GM12878 (cell line): ENCODE data around the gene MSH2. TPM values are rescaled to one million over a fixed set of nuclear protein-coding genes. Genes with fewer than 3 reads are reported as not detected.

ENCODE experiments used
- ATAC-seq: fragments of 200-7000 bp; cut with Tn5 transposase; 3 replicates; pipeline ENCODE4 v1.9.1; 2020; ENCODE audit warnings: mild to moderate bottlenecking, moderate library complexity
- BruUV-seq: library from RNA; stranded (reverse); fragments of 400-500 nt; replicated peaks from 2 replicates; lab custom pipeline; 2021; lab: Mats Ljungman, UMichigan
- CTCF ChIA-PET: fragments of 300-600 bp; sonication (Branson Sonifier 250); formaldehyde crosslinking; extraction: SDS; loops from one replicate; lab custom pipeline; 2021; ENCODE audit warnings: inconsistent platforms; lab: Yijun Ruan, JAX
- POLR2A ChIA-PET: fragments of 350-600 bp; formaldehyde crosslinking; extraction: SDS; loops from one replicate; lab custom pipeline; 2021; ENCODE audit warnings: inconsistent platforms; lab: Charles Lee
- RAD21 ChIA-PET: fragments of 300-600 bp; sonication (Branson Sonifier 250); formaldehyde crosslinking; loops from one replicate; lab custom pipeline; 2023; ENCODE audit warnings: antibody characterized with exemption; ENCODE audit not compliant: unreplicated experiment; lab: Charles Lee
- SMC1A ChIA-PET: fragments of 300-600 bp; sonication (Branson Sonifier 250); formaldehyde crosslinking; loops from one replicate; lab custom pipeline; 2023; ENCODE audit not compliant: unreplicated experiment, uncharacterized antibody; lab: Charles Lee
- DNase-seq: peaks from one replicate; pipeline ENCODE4 v3.0.0-alpha.2; 2011; ENCODE audit warnings: low read depth, low spot score
- FAIRE-seq: peaks from 3 replicates; lab custom pipeline; 2011; peaks lifted over from hg19 to GRCh38; lab: Jason Lieb, UNC
- H2AFZ ChIP-seq: 2 replicates; pipeline ENCODE4 v1.6.0; 2011; ENCODE audit warnings: low read depth, low read length, control low read depth; ENCODE audit not compliant: control insufficient read depth
- H3K27ac ChIP-seq: 2 replicates; pipeline ENCODE4 v1.5.1; 2011; ENCODE audit warnings: control low read depth; ENCODE audit not compliant: control insufficient read depth, insufficient read depth
- H3K27me3 ChIP-seq, 2 experiments: replicated peaks in 1 of 2; 2 replicates each; pipeline versions ENCODE4 v1.6.0 to v1.6.1; 2011; ENCODE audit warnings: low read length in 1 of 2; ENCODE audit not compliant: control insufficient read depth in 2 of 2, insufficient read depth in 2 of 2
- H3K36me3 ChIP-seq, 2 experiments: 2 replicates each; pipeline ENCODE4 v1.5.1; 2011; ENCODE audit warnings: low read length in 1 of 2; ENCODE audit not compliant: control insufficient read depth in 2 of 2, insufficient read depth in 2 of 2
- H3K4me1 ChIP-seq: 2 replicates; pipeline ENCODE4 v1.6.1; 2011; ENCODE audit warnings: mild to moderate bottlenecking, low read length, moderate library complexity, mixed read lengths; ENCODE audit not compliant: control insufficient read depth, insufficient read depth
- H3K4me2 ChIP-seq: 2 replicates; pipeline ENCODE4 v1.6.0; 2011; ENCODE audit warnings: control low read depth; ENCODE audit not compliant: control insufficient read depth, insufficient read depth
- H3K4me3 ChIP-seq: fragments of 200-600 bp; sonication (generic); 2 replicates; pipeline ENCODE4 v1.5.1; 2016
- H3K79me2 ChIP-seq: 2 replicates; pipeline ENCODE4 v1.6.0; 2011; ENCODE audit warnings: low read length; ENCODE audit not compliant: control insufficient read depth, insufficient read depth
- H3K9ac ChIP-seq: 2 replicates; pipeline ENCODE4 v1.8.0; 2011; ENCODE audit warnings: low read length, control low read depth, mixed read lengths; ENCODE audit not compliant: control insufficient read depth, insufficient read depth
- H3K9me3 ChIP-seq: replicated peaks from 3 replicates; pipeline ENCODE4 v1.5.1; 2011; ENCODE audit warnings: mild to moderate bottlenecking, low read length; ENCODE audit not compliant: control insufficient read depth, insufficient read depth
- H4K20me1 ChIP-seq: 2 replicates; pipeline ENCODE4 v1.6.0; 2011; ENCODE audit not compliant: control insufficient read depth, insufficient read depth
- CBFB ChIP-seq: IDR thresholded peaks from 2 replicates; pipeline ENCODE4 v1.6.1; 2016; ENCODE audit warnings: antibody characterized with exemption, low read depth
- CBX5 ChIP-seq: sonication (generic); IDR thresholded peaks from 2 replicates; pipeline ENCODE4 v1.6.1; 2016; ENCODE audit warnings: low read depth, moderate library complexity, mild to moderate bottlenecking, inconsistent platforms
- E2F4 ChIP-seq: IDR thresholded peaks from 2 replicates; pipeline ENCODE4 v1.6.1; 2012; ENCODE audit warnings: low read depth, low read length, improper control_type of control experiment
- ESRRA ChIP-seq: IDR thresholded peaks from 2 replicates; pipeline ENCODE4 v1.6.1; 2012; ENCODE audit warnings: mild to moderate bottlenecking, low read length, improper control_type of control experiment
- HCFC1 ChIP-seq: fragments of 150-350 bp; IDR thresholded peaks from 2 replicates; pipeline ENCODE4 v1.6.1; 2014; ENCODE audit warnings: low read length
- IRF4 ChIP-seq: IDR thresholded peaks from 2 replicates; pipeline ENCODE4 v1.6.1; 2011; ENCODE audit warnings: low read depth, low read length
- IRF5 ChIP-seq: fragments of 450-650 bp; IDR thresholded peaks from 2 replicates; pipeline ENCODE4 v1.6.1; 2017; ENCODE audit warnings: borderline replicate concordance
- JUNB ChIP-seq: IDR thresholded peaks from 2 replicates; pipeline ENCODE4 v1.6.1; 2016; ENCODE audit warnings: antibody characterized with exemption, mild to moderate bottlenecking
- MEF2A ChIP-seq: IDR thresholded peaks from 2 replicates; pipeline ENCODE4 v1.6.1; 2011; ENCODE audit warnings: low read depth, mild to moderate bottlenecking, low read length, moderate library complexity; ENCODE audit not compliant: insufficient read depth
- PAX8 ChIP-seq: fragments of 450-650 bp; IDR thresholded peaks from 2 replicates; pipeline ENCODE4 v1.6.1; 2017; ENCODE audit warnings: mild to moderate bottlenecking, moderate library complexity
- RB1 ChIP-seq: fragments of 450-650 bp; formaldehyde crosslinking; IDR thresholded peaks from 2 replicates; pipeline ENCODE4 v1.6.1; 2017; ENCODE audit warnings: mild to moderate bottlenecking, borderline replicate concordance
- RELA ChIP-seq: fragments of 450-650 bp; IDR thresholded peaks from 2 replicates; pipeline ENCODE4 v1.8.0; 2014; ENCODE audit warnings: borderline replicate concordance; ENCODE audit not compliant: partially characterized antibody
- ZBTB33 ChIP-seq: fragments of 450-650 bp; IDR thresholded peaks from 2 replicates; pipeline ENCODE4 v1.6.1; 2017; ENCODE audit warnings: mild to moderate bottlenecking
- ZBTB4 ChIP-seq: fragments of 450-650 bp; formaldehyde crosslinking; IDR thresholded peaks from 2 replicates; pipeline ENCODE4 v1.4.0; 2022; ENCODE audit warnings: mild to moderate bottlenecking, moderate library complexity
- ZNF217 ChIP-seq: fragments of 450-650 bp; IDR thresholded peaks from 2 replicates; pipeline ENCODE4 v1.6.1; 2017; ENCODE audit warnings: antibody characterized with exemption, mild to moderate bottlenecking
- WGBS: methylation state at CpG from one replicate; pipeline ENCODE4 v1.1.6; 2016; ENCODE audit warnings: low lambda C conversion rate; ENCODE audit not compliant: insufficient replicate concordance, insufficient coverage; ENCODE audit errors: missing lambda C conversion rate; 5-methylcytosine and 5-hydroxymethylcytosine counted together
- in situ Hi-C: fragments of 300-500 bp; cut with MboI; formaldehyde crosslinking; loops from 9 replicates; pipeline ENCODE4 v1.14.3; 2018; ENCODE audit warnings: mixed read lengths
- intact Hi-C: fragments of 100-400 bp; cut with micrococcal nuclease; formaldehyde crosslinking; loops from one replicate; pipeline ENCODE4 v1.14.2; 2022; ENCODE audit not compliant: unreplicated experiment
- polyA plus RNA-seq, 11 experiments: library from polyadenylated mRNA; depleted of rRNA in 4 of 11; unstranded in 6 of 11; stranded (reverse) in 5 of 11; fragments of >200 nt; fragmentation: Nextera tagmentation in 4 of 11; fragmentation: Illumina TruSeq in 1 of 11; extraction: Ambion mirVana in 4 of 11; extraction: Trizol in 1 of 11; gene quantifications; 1 replicate in 1 of 11; 2 replicates in 10 of 11; pipeline versions ENCODE4 v1.2.1 to v1.2.3, GENCODE V29; 2011 to 2016; ENCODE audit warnings: inconsistent platforms in 2 of 11, missing spikeins in 2 of 11, low read depth in 1 of 11
- total RNA-seq, 4 experiments: library from RNA; depleted of rRNA in 3 of 4; stranded (reverse); fragments of >200 nt in 3 of 4; fragmentation: Illumina TruSeq in 1 of 4; extraction: Trizol in 1 of 4; gene quantifications; 2 replicates each; pipeline versions ENCODE4 v1.2.1 to v1.2.3, GENCODE V29; 2013 to 2021

Gene MSH2
- total and polyA plus RNA-seq, 10 of the 15 experiments (the other 5 are each of a cell fraction or from before 2014, with no cell fraction given) = 24.3 to 94.4 (median 55.5) TPM

- no peak for ATAC-seq
- SMC1A ChIA-PET = interaction anchor here (0.6 to 1.2 kb wide), 2 partner anchors 9 to 32 kb away, joined by 5 read pairs; no protein-coding TSS in a partner anchor
- BruUV-seq = no TSS peak
- TF ChIP-seq ZNF217 = no peak
- TF ChIP-seq PAX8 = no peak
- no peak for TF ChIP-seq CBX5
- TF ChIP-seq HCFC1 = no peak
- TF ChIP-seq CBFB = no peak
- TF ChIP-seq RB1 = no peak
- no peak for TF ChIP-seq IRF4
- TF ChIP-seq E2F4 = no peak
- TF ChIP-seq RELA = no peak
- TF ChIP-seq MEF2A = no peak
- TF ChIP-seq ZBTB33 = no peak
- no peak for TF ChIP-seq ESRRA
- no peak for TF ChIP-seq JUNB
- no peak for TF ChIP-seq ZBTB4
- no peak for TF ChIP-seq IRF5
These were observed 48.1 kb upstream of the MSH2 start for GRCh38 chr2:47354848-47355204.

More at GRCh38 chr2:47354848-47355204, 48.1 kb upstream of the MSH2 start:
- intact Hi-C loops = no loop called here
- in situ Hi-C loops = no loop called here
- no peak overlapping the region for H3K27ac ChIP-seq
- no peak overlapping the region for H3K4me3 ChIP-seq
- H2AFZ ChIP-seq = no peak overlapping the region
- RAD21 ChIA-PET = interaction anchor here (0.7 kb wide), 1 partner anchor 31 kb away, joined by 4 read pairs; no protein-coding TSS in a partner anchor
- H3K9me3 ChIP-seq = no peaks in the 10 kb centered on the region
- H3K4me2 ChIP-seq = no peak overlapping the region
- no peaks in the 10 kb centered on the region for H4K20me1 ChIP-seq
- no peaks in the 10 kb centered on the region for H3K27me3 ChIP-seq
- CTCF ChIA-PET = interaction anchor here (0.6 kb wide), 1 partner anchor 378 kb away, joined by 3 read pairs; no protein-coding TSS in a partner anchor
- FAIRE-seq (no peak), DNase-seq (no peak)
- H3K9ac ChIP-seq = no peak overlapping the region
- H3K79me2 ChIP-seq = no peaks in the 10 kb centered on the region
- H3K4me1 ChIP-seq = no peaks in the 10 kb centered on the region
- no peaks in the 10 kb centered on the region for H3K36me3 ChIP-seq
- WGBS = 58% methylated on average over 5 of the region's 5 CpGs
- POLR2A ChIA-PET = interaction anchor here (0.7 kb wide), 1 partner anchor 1182 kb away, joined by 5 read pairs; no protein-coding TSS in a partner anchor
